ENCODE data around the gene FAM227B.

DNA sequence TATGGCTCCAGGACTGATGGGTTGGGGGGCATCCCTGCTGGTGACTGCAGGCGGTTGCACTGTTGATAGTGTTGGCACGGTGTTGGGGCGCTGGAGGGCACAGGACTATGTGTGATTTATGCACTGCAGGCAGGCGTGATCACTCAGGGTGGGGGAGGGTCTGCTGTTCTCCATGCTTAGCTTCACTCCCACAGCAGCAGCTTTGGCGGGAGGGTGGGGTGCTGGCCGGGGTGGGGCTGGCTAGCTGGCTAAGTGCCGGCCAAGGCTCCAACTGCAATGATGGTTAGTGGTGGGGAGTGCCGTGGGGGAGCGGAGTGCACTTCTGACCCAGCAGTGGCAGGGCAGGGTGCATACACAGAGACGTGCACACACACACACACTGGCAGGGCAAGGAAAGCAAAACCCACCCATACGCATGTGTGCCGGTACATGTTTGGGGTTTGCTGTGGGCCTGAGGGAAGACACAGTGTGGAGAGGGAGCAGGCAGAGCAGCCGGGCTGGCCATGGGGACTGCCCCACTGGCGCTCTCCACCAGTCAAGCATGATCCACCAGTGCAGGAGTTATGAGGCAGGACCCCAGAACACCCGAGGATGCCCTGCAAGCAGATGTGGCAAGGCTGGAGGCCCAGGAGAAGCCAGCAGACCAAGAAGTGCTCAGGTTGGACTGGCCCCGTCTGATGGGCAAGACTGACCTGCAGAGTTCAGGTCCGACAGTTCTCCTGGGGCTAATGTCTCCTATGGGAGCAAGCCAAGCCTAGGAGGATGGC lies 214.1 kb downstream of the FAM227B start:
- TF ChIP-seq, protein P1, sequence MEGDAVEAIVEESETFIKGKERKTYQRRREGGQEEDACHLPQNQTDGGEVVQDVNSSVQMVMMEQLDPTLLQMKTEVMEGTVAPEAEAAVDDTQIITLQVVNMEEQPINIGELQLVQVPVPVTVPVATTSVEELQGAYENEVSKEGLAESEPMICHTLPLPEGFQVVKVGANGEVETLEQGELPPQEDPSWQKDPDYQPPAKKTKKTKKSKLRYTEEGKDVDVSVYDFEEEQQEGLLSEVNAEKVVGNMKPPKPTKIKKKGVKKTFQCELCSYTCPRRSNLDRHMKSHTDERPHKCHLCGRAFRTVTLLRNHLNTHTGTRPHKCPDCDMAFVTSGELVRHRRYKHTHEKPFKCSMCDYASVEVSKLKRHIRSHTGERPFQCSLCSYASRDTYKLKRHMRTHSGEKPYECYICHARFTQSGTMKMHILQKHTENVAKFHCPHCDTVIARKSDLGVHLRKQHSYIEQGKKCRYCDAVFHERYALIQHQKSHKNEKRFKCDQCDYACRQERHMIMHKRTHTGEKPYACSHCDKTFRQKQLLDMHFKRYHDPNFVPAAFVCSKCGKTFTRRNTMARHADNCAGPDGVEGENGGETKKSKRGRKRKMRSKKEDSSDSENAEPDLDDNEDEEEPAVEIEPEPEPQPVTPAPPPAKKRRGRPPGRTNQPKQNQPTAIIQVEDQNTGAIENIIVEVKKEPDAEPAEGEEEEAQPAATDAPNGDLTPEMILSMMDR (conservative IDR thresholded peaks at IDR 0.05 in 1 of 2, IDR thresholded peaks at IDR 0.05 in 1 of 2; ENCODE audit: low read depth in 1 of 2, low read length in 2 of 2): no peak
- no peak for TF ChIP-seq EZH2 (IDR thresholded peaks at IDR 0.05; ENCODE audit: low read length, missing control alignments)
